DOHH2 (cell line): ENCODE data around the gene RIPOR2.

Experiments
- H3F3A ChIP-seq: fragments of 200-600 bp; sonication (generic), shearing (Covaris generic); 2 replicates; pipeline ENCODE4 v1.6.0; 2016; ENCODE audit warnings: antibody characterized with exemption, mild to moderate bottlenecking; ENCODE audit not compliant: control insufficient read depth, insufficient read depth
- H3K27ac ChIP-seq: fragments of 200-600 bp; sonication (generic); 2 replicates; pipeline ENCODE4 v1.5.1; 2014; ENCODE audit warnings: low read depth, mild to moderate bottlenecking, low read length, moderate library complexity
- H3K27me3 ChIP-seq: fragments of 200-600 bp; sonication (generic); 2 replicates; pipeline ENCODE4 v1.6.1; 2014; ENCODE audit warnings: mild to moderate bottlenecking, low read length, mixed read lengths; ENCODE audit not compliant: control insufficient read depth
- H3K36me3 ChIP-seq: fragments of 200-600 bp; sonication (generic); 2 replicates; pipeline ENCODE4 v1.6.1; 2014; ENCODE audit warnings: mild to moderate bottlenecking, low read length, moderate library complexity, mixed read lengths; ENCODE audit not compliant: control insufficient read depth
- H3K4me1 ChIP-seq: fragments of 200-600 bp; sonication (generic); 2 replicates; pipeline ENCODE4 v1.6.1; 2014; ENCODE audit warnings: mild to moderate bottlenecking, low read length, mixed read lengths; ENCODE audit not compliant: control insufficient read depth
- H3K4me2 ChIP-seq: fragments of 200-600 bp; sonication (generic); 2 replicates; pipeline ENCODE4 v1.6.0; 2014; ENCODE audit warnings: mild to moderate bottlenecking, low read length, moderate library complexity
- H3K4me3 ChIP-seq: fragments of 200-600 bp; sonication (generic); 2 replicates; pipeline ENCODE4 v1.5.1; 2014; ENCODE audit warnings: mild to moderate bottlenecking, low read length, mixed read lengths
- H3K79me2 ChIP-seq: fragments of 200-600 bp; sonication (generic); 2 replicates; pipeline ENCODE4 v1.6.1; 2014; ENCODE audit warnings: mild to moderate bottlenecking, low read length, mixed read lengths; ENCODE audit not compliant: control insufficient read depth
- H3K9me2 ChIP-seq: fragments of 200-600 bp; sonication (generic); replicated peaks from 2 replicates; pipeline ENCODE4 v1.6.1; 2014; ENCODE audit warnings: mild to moderate bottlenecking, low read length, mixed read lengths; ENCODE audit not compliant: control insufficient read depth
- H3K9me3 ChIP-seq: fragments of 200-600 bp; sonication (generic); 2 replicates; pipeline ENCODE4 v1.6.1; 2014; ENCODE audit warnings: antibody characterized with exemption, low read length, mixed read lengths; ENCODE audit not compliant: control insufficient read depth, insufficient read depth
- H4K20me1 ChIP-seq: fragments of 200-600 bp; sonication (generic); 2 replicates; pipeline ENCODE4 v1.6.0; 2014; ENCODE audit warnings: low read depth, mild to moderate bottlenecking, antibody characterized with exemption, low read length, moderate library complexity; ENCODE audit not compliant: control insufficient read depth, insufficient read depth
- EZH2phosphoT487 ChIP-seq: fragments of 200-600 bp; sonication (generic); IDR thresholded peaks from 2 replicates; pipeline ENCODE4 v1.6.1; 2017; ENCODE audit warnings: borderline replicate concordance, mild to moderate bottlenecking, antibody characterized with exemption, low read length, moderate library complexity, mixed read lengths
- TF ChIP-seq, protein P1 (sequence below): fragments of 200-600 bp; sonication (generic); IDR thresholded peaks from one replicate; pipeline ENCODE4 v1.5.1; 2014; ENCODE audit warnings: antibody characterized with exemption, mild to moderate bottlenecking, low read depth, low read length; ENCODE audit not compliant: poor library complexity, severe bottlenecking

Gene RIPOR2

DNA sequence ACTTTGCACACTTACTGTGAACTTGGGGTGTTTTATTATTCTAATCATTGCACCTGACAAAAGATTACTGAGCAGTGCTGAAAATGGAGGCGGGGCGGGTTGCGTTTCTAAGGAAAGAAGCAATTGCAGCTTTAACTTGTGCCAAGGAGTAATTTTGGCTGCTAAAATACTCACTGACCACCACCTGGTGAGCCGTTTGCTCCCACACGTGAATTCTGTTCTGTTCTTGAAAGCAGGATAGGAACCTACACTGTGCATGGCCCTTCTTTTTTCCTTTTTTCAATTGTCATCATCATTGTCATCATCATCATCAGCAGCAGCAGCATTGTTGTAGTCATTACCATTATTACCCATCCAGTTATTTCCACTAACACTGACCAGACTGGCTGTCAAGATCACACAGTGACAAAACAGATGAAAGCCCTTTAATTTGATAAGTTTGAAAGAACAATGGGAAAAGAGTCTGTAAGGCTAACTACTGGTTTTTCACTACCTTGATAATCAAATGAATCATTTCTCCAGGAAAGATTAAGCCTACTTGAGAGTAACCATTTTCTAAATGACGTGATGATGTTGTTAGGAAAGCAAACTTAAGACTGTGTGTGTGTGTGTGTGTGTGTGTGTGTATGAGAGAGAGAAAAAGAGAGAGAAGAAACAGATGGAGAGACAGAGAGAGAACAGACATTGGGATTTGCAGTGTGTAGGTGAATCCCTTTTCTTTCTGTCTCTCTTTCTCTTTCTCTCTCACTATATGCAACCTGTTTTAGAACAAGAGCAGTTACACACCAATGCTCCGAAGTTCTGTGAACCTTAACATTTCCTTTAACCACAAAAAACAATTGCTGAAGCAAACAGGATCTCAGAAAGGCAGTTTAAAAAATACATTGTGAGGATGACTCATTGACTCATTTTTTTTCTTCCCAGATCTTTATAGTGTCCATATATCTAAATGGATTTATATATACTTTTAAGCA is 3.8 kb downstream of the RIPOR2 start:
- TF ChIP-seq EZH2phosphoT487: no peak
- TF ChIP-seq, protein P1, sequence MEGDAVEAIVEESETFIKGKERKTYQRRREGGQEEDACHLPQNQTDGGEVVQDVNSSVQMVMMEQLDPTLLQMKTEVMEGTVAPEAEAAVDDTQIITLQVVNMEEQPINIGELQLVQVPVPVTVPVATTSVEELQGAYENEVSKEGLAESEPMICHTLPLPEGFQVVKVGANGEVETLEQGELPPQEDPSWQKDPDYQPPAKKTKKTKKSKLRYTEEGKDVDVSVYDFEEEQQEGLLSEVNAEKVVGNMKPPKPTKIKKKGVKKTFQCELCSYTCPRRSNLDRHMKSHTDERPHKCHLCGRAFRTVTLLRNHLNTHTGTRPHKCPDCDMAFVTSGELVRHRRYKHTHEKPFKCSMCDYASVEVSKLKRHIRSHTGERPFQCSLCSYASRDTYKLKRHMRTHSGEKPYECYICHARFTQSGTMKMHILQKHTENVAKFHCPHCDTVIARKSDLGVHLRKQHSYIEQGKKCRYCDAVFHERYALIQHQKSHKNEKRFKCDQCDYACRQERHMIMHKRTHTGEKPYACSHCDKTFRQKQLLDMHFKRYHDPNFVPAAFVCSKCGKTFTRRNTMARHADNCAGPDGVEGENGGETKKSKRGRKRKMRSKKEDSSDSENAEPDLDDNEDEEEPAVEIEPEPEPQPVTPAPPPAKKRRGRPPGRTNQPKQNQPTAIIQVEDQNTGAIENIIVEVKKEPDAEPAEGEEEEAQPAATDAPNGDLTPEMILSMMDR: no peak
- Histone ChIP-seq H3K79me2 (peaks cover 96% of the 10 kb centered on the region), H3K36me3 (peaks cover 68% of the 10 kb centered on the region), H3K27ac (peak overlapping the region; percentile 95), H4K20me1 (no peaks in the 10 kb centered on the region), H3F3A (peaks cover 34% of the 10 kb centered on the region), H3K4me3 (peak overlapping the region; percentile 86), H3K9me3 (no peaks in the 10 kb centered on the region), H3K9me2 (no peaks in the 10 kb centered on the region), H3K27me3 (no peaks in the 10 kb centered on the region), H3K4me1 (peaks cover 79% of the 10 kb centered on the region), H3K4me2 (peak overlapping the region; percentile 72)

DNA sequence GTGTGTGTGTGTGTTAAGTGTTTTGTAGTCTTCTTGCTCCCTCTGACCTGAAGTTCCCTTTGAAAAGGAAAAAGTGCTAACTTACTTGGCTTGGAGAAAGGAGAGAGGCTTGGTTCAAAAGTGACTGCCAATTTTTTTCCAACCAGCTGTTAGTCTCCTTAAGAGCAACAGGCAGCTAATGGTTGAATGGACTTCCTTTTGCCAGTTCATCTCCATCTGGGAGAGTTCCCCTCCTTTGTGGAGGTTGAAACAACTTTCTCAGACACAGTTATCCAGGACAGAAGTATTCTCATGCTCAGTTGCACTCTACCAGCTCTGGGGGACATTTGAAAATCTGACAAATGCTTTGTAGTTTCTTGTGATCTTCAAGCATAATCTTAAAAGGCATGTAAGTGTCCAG is 4.5 kb downstream of the RIPOR2 start:
- no peaks in the 10 kb centered on the region for H3K9me3 ChIP-seq
- H3K4me2 ChIP-seq: peak overlapping the region; percentile 72
- peaks cover 69% of the 10 kb centered on the region for H3K36me3 ChIP-seq
- H3K79me2 ChIP-seq: peaks cover 99% of the 10 kb centered on the region
- no peaks in the 10 kb centered on the region for H3K27me3 ChIP-seq
- no peaks in the 10 kb centered on the region for H4K20me1 ChIP-seq
- H3K4me1 ChIP-seq: peaks cover 79% of the 10 kb centered on the region
- peak overlapping the region; percentile 95 for H3K27ac ChIP-seq
- no peak for TF ChIP-seq EZH2phosphoT487
- TF ChIP-seq, protein P1: no peak
- H3F3A ChIP-seq: peaks cover 34% of the 10 kb centered on the region
- H3K9me2 ChIP-seq: no peaks in the 10 kb centered on the region
- peak overlapping the region; percentile 86 for H3K4me3 ChIP-seq

DNA sequence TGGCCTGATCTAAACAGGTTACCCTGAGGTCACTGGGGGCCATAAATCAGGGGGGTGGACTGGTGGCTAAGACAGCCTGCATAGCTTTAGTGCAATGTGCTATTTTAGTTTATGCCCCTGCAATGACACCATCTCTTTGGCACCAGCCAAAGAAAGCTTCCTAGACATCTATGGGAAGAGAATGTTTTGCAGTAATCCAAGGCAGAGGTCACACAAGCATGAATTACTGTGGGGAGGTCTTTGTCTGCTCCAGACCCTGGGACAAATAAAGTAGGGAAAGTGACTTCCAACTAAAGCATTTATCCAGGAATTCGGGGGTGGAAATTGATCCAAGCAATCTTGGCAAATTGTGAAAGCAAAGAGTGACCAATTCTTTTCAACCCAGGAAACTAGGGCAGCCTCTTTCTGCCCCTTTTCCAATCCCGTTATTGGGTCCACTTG is 5.3 kb downstream of the RIPOR2 start:
- H3K9me2 ChIP-seq: no peaks in the 10 kb centered on the region
- H3F3A ChIP-seq: peaks cover 29% of the 10 kb centered on the region
- no peaks in the 10 kb centered on the region for H3K27me3 ChIP-seq
- H3K9me3 ChIP-seq: no peaks in the 10 kb centered on the region
- peaks cover 100% of the 10 kb centered on the region for H3K79me2 ChIP-seq
- H4K20me1 ChIP-seq: no peaks in the 10 kb centered on the region
- H3K4me1 ChIP-seq: peaks cover 82% of the 10 kb centered on the region
- H3K27ac ChIP-seq: no peak overlapping the region
- peak overlapping the region; percentile 72 for H3K4me2 ChIP-seq
- TF ChIP-seq, protein P1: no peak
- no peak for TF ChIP-seq EZH2phosphoT487
- peak overlapping the region; percentile 86 for H3K4me3 ChIP-seq
- peaks cover 71% of the 10 kb centered on the region for H3K36me3 ChIP-seq
